Upper lobe of right lung (tissue), 1 donor: Measurements from ENCODE around the gene FAM174B. TPM values are rescaled to one million over a fixed set of nuclear protein-coding genes. Genes with fewer than 3 reads are reported as not detected.
A peak's percentile ranks its signal among the peaks of the same experiment; 100 is the strongest.

Source experiments
- ATAC-seq: fragments of 200-7000 bp; cut with Tn5 transposase; one replicate; pipeline ENCODE4 v1.9.1; 2020; ENCODE audit warnings: mild to moderate bottlenecking, moderate library complexity
- DNase-seq: peaks from one replicate; pipeline ENCODE4 v3.0.0-alpha.2; 2020
- H3K27ac ChIP-seq: fragments of 200-600 bp; one replicate; pipeline ENCODE4 v1.8.0; 2022
- H3K27me3 ChIP-seq: fragments of 200-600 bp; one replicate; pipeline ENCODE4 v1.8.0; 2022; ENCODE audit warnings: mild to moderate bottlenecking
- H3K36me3 ChIP-seq: fragments of 200-600 bp; one replicate; pipeline ENCODE4 v1.8.0; 2022
- H3K4me1 ChIP-seq: fragments of 200-600 bp; one replicate; pipeline ENCODE4 v1.8.0; 2022
- H3K4me3 ChIP-seq: fragments of 200-600 bp; one replicate; pipeline ENCODE4 v1.8.0; 2022; ENCODE audit warnings: mild to moderate bottlenecking
- H3K9me3 ChIP-seq: fragments of 200-600 bp; one replicate; pipeline ENCODE4 v1.8.0; 2022
- intact Hi-C: fragments of 100-400 bp; cut with DNase I; formaldehyde crosslinking; loops from one replicate; pipeline ENCODE4 v1.11.0; 2022
- long read RNA-seq: library from polyadenylated mRNA; unstranded; transcript quantifications from one replicate; pipeline ENCODE4 v2.0.0, GENCODE V29; 2021
- total RNA-seq: library from RNA; stranded (reverse); fragmentation: NEBNext Ultra II Directional; extraction: Animal tissue kit (Norgen Biotek cat#: 25700); gene quantifications from one replicate; pipeline ENCODE4 v1.2.1, GENCODE V29; 2021
- TF ChIP-seq, protein P1 (sequence below): fragments of 200-600 bp; IDR thresholded peaks from one replicate; pipeline ENCODE4 v1.8.0; 2022; ENCODE audit warnings: antibody characterized with exemption
- donor health status: DM: no; HTN: yes; CAD: no; lungs with severe emphysema.

The FAM174B gene
- 62.9 TPM for total RNA-seq
- long read RNA-seq, transcript FAM174B-201 (3 exons, 2,792 nt): major isoform, 196 of 224 reads
- long read RNA-seq, partial matches to known transcripts: 2 of 224 reads
- long read RNA-seq, other reads (novel, unspliced or antisense): 21 of 224 reads

DNA sequence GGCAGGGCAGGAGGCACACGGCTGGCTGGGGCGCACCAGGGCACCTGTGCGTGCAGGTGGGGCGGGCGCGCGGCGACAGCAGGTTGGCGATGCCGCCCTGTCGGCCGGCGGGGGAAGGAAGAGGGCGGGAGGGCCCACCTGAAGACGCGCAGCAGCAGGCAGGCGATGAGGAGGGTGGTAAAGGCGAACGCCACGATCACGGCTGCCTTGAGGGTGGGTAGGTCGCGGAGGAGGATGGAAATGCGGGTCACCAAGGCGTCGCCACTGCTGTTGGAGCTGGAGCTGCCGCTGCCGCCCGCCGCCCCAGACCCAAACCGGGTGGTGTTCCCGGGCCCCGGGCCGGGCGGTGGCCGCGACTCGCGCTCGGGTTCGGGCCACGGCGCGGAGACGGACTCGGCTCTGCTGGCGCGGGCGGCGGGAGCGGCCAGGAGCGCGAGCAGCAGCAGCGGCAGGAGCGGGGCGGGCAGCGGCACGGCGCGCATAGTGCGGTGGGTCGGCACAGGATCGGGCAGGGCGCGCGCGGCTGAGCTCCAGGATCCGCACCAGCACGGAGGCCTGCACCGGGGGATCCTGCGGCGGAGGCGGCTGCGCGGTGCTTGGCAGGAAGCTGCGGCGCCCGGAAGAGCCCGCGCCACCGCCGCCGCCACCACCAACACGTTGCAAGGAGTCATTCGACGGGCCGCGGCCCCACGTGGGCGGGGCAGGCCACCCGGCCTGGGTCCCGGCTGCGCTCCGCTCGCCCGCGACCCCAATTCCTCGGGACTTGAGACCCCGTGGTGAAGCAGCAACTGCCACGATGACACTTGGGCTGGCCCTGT is at the start of gene FAM174B:
FAM174B (minus strand) TSS at position 598 of the 818 bp plus-strand sequence.
- no peaks in the 10 kb centered on the region for H3K27me3 ChIP-seq
- peak within 1 kb of the TSS; percentile 59 for H3K27ac ChIP-seq
- no peaks in the 10 kb centered on the region for H3K9me3 ChIP-seq
- H3K4me1 ChIP-seq: peaks cover 3% of the 10 kb centered on the region
- H3K4me3 ChIP-seq: peak within 1 kb of the TSS; percentile 57
- H3K36me3 ChIP-seq: no peaks in the 10 kb centered on the region
- TF ChIP-seq, protein P1, sequence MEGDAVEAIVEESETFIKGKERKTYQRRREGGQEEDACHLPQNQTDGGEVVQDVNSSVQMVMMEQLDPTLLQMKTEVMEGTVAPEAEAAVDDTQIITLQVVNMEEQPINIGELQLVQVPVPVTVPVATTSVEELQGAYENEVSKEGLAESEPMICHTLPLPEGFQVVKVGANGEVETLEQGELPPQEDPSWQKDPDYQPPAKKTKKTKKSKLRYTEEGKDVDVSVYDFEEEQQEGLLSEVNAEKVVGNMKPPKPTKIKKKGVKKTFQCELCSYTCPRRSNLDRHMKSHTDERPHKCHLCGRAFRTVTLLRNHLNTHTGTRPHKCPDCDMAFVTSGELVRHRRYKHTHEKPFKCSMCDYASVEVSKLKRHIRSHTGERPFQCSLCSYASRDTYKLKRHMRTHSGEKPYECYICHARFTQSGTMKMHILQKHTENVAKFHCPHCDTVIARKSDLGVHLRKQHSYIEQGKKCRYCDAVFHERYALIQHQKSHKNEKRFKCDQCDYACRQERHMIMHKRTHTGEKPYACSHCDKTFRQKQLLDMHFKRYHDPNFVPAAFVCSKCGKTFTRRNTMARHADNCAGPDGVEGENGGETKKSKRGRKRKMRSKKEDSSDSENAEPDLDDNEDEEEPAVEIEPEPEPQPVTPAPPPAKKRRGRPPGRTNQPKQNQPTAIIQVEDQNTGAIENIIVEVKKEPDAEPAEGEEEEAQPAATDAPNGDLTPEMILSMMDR: no peak
- intact Hi-C loops: no loop called here
- ATAC-seq: peak; percentile 77
- DNase-seq: peak; percentile 82

DNA sequence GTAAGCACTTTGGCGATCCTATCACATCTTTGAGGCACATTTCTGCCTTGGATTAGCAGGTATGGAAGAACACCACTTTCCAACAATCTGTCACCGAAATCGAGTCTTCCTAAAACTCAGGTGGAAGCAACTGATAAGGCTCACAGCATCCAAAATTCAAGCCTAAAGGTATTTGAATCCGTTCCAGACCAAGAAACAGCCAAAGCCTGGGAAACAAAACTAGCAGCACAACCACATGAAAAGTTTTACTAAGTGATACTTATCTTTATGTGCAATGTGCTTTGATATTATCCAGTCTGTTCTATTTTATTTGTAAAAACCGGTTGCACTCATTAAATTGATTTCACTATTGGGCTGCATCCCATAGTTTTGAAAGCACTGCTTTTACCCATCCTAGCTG is 40.5 kb upstream of the FAM174B start:
- H3K27me3 ChIP-seq: no peaks in the 10 kb centered on the region

GRCh38 chr15:92693691-92694331 is 38.2 kb upstream of the FAM174B start:
- ATAC-seq (peak; percentile 45), DNase-seq (no peak)
- H3K4me1 ChIP-seq: no peaks in the 10 kb centered on the region
- no peaks in the 10 kb centered on the region for H3K36me3 ChIP-seq
- no peak overlapping the region for H3K27ac ChIP-seq
- H3K27me3 ChIP-seq: no peaks in the 10 kb centered on the region
- H3K9me3 ChIP-seq: no peaks in the 10 kb centered on the region
- TF ChIP-seq, protein P1: no peak
- no peak overlapping the region for H3K4me3 ChIP-seq
- intact Hi-C loops: no loop called here

More for the DNA sequence above, 40.5 kb upstream of the FAM174B start:
- Histone ChIP-seq H3K36me3 (no peaks in the 10 kb centered on the region), H3K27ac (no peak overlapping the region), H3K9me3 (no peaks in the 10 kb centered on the region), H3K4me1 (no peaks in the 10 kb centered on the region), H3K4me3 (no peak overlapping the region)
- ATAC-seq: no peak
- no peak for DNase-seq
- TF ChIP-seq, protein P1: no peak
- intact Hi-C loops: no loop called here

DNA sequence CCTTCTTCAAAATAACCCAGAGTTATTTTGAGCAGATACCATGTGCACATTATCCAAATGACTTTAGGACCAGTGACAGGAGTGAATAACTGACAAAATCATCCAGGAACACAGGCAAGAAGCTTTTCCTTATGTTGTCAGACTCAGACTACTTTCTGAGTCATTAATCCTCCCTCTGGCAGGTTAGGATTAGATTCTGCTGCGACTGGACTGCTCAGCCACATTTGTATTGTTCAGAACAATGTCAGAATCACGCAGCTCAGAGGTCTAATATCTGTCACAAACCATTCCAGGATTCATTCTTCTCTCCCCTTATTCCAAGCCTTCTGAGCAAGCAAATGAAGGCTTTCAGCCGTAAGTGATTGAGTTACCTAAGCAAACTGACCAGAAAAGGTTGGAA is 34.8 kb upstream of the FAM174B start:
- Histone ChIP-seq H3K9me3 (no peaks in the 10 kb centered on the region), H3K4me3 (no peak overlapping the region), H3K27me3 (no peaks in the 10 kb centered on the region), H3K27ac (no peak overlapping the region), H3K36me3 (no peaks in the 10 kb centered on the region), H3K4me1 (no peaks in the 10 kb centered on the region)
- TF ChIP-seq, protein P1: no peak
- intact Hi-C loops: no loop called here
- ATAC-seq (no peak), DNase-seq (no peak)

DNA sequence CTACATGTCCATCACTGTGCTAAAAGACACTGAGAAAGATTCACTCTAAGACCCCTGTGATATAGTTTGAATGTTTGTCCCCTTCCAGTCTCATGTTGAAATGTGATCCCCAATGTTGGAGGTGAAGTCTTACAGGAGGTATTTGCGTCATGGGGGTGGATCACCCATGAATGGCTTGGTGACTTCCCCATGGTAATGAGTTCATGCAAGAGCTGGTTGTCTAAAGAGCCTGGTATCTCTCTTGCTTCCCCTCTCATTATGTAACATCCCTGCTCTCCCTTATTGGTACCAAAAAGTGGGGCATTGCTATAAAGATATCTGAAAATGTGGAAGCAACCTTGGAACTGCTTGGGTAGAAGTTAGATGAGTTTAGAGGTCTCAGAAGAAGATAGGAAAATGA is 32.2 kb upstream of the FAM174B start:
- no peak for ATAC-seq
- H3K27ac ChIP-seq: no peak overlapping the region
- H3K27me3 ChIP-seq: no peaks in the 10 kb centered on the region
- DNase-seq: no peak
- intact Hi-C loops: no loop called here
- no peaks in the 10 kb centered on the region for H3K4me1 ChIP-seq
- no peaks in the 10 kb centered on the region for H3K9me3 ChIP-seq
- H3K36me3 ChIP-seq: no peaks in the 10 kb centered on the region
- TF ChIP-seq, protein P1: no peak
- no peak overlapping the region for H3K4me3 ChIP-seq
